Upper lobe of right lung (tissue), 1 donor: ENCODE data around the gene UFD1. TPM values are rescaled to one million over a fixed set of nuclear protein-coding genes. Genes with fewer than 3 reads are reported as not detected.

ENCODE experiments used
- ATAC-seq: fragments of 200-7000 bp; cut with Tn5 transposase; one replicate; pipeline ENCODE4 v1.9.1; 2020; ENCODE audit warnings: mild to moderate bottlenecking, moderate library complexity
- DNase-seq: peaks from one replicate; pipeline ENCODE4 v3.0.0-alpha.2; 2020
- H3K27ac ChIP-seq: fragments of 200-600 bp; one replicate; pipeline ENCODE4 v1.8.0; 2022
- H3K27me3 ChIP-seq: fragments of 200-600 bp; one replicate; pipeline ENCODE4 v1.8.0; 2022; ENCODE audit warnings: mild to moderate bottlenecking
- H3K36me3 ChIP-seq: fragments of 200-600 bp; one replicate; pipeline ENCODE4 v1.8.0; 2022
- H3K4me1 ChIP-seq: fragments of 200-600 bp; one replicate; pipeline ENCODE4 v1.8.0; 2022
- H3K4me3 ChIP-seq: fragments of 200-600 bp; one replicate; pipeline ENCODE4 v1.8.0; 2022; ENCODE audit warnings: mild to moderate bottlenecking
- H3K9me3 ChIP-seq: fragments of 200-600 bp; one replicate; pipeline ENCODE4 v1.8.0; 2022
- CTCF ChIP-seq: fragments of 200-600 bp; IDR thresholded peaks from one replicate; pipeline ENCODE4 v1.8.0; 2022; ENCODE audit warnings: antibody characterized with exemption
- intact Hi-C: fragments of 100-400 bp; cut with DNase I; formaldehyde crosslinking; loops from one replicate; pipeline ENCODE4 v1.11.0; 2022
- total RNA-seq: library from RNA; stranded (reverse); fragmentation: NEBNext Ultra II Directional; extraction: Animal tissue kit (Norgen Biotek cat#: 25700); gene quantifications from one replicate; pipeline ENCODE4 v1.2.1, GENCODE V29; 2021
- donor health status: DM: no; HTN: yes; CAD: no; lungs with severe emphysema.

UFD1 gene
- total RNA-seq, 1 donor from 2014 or later, result 43.1 TPM

DNA sequence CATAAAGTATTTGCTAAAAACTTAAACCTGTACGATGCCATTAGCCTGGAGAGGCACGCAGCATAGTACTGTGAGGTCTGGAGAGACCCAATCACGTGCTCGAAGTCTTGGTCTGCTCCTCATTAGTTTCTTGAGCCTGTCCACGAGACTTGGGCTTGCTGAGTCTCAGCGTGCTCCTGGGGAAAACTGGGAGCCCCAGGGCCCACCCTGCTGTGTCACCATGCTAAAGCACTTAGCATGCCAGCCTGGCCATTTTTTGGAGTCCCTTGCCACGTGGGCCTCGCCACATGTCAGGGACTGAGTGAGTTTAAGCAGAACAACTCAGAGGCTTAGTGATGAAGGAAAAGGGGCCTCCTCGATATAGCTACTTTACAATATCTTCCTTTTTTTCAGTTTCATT lies 3.3 kb upstream of the UFD1 start:
- TF ChIP-seq CTCF, result no peak
- Histone ChIP-seq H3K27me3 (no peaks in the 10 kb centered on the region), H3K4me1 (peaks cover 14% of the 10 kb centered on the region), H3K27ac (no peak overlapping the region), H3K9me3 (no peaks in the 10 kb centered on the region), H3K4me3 (no peak overlapping the region), H3K36me3 (no peaks in the 10 kb centered on the region)
- ATAC-seq (no peak), DNase-seq (no peak)
- intact Hi-C loops, result no loop called here

GRCh38 chr22:19480789-19481188 lies 1.8 kb upstream of the UFD1 start:
- TF ChIP-seq CTCF, result no peak
- DNase-seq, result no peak
- no peaks in the 10 kb centered on the region for H3K27me3 ChIP-seq

GRCh38 chr22:19480173-19480568 lies 1.2 kb upstream of the UFD1 start:
- ATAC-seq (no peak), DNase-seq (no peak)
- Histone ChIP-seq H3K36me3 (no peaks in the 10 kb centered on the region), H3K27me3 (no peaks in the 10 kb centered on the region), H3K4me1 (peaks cover 19% of the 10 kb centered on the region), H3K9me3 (no peaks in the 10 kb centered on the region), H3K27ac (no peak overlapping the region), H3K4me3 (peak overlapping the region; percentile 85)
- TF ChIP-seq CTCF, result no peak
- intact Hi-C loops, result no loop called here

More at GRCh38 chr22:19480789-19481188, 1.8 kb upstream of the UFD1 start:
- Histone ChIP-seq H3K27ac (no peak overlapping the region), H3K9me3 (no peaks in the 10 kb centered on the region), H3K36me3 (no peaks in the 10 kb centered on the region), H3K4me3 (no peak overlapping the region), H3K4me1 (peaks cover 19% of the 10 kb centered on the region)
- no peak for ATAC-seq
- intact Hi-C loops, result no loop called here

GRCh38 chr22:19479355-19480172 lies 571 bp upstream of the UFD1 start, which contains the start of gene CDC45:
TSS of gene CDC45 (plus strand) at chr22:19479920. CDS start at chr22:19479969, 49 bp downstream.
- TF ChIP-seq CTCF, result no peak
- H3K27me3 ChIP-seq, result no peaks in the 10 kb centered on the region
- H3K4me3 ChIP-seq, result peak within 1 kb of the TSS; percentile 85
- ATAC-seq, result peak; percentile 97
- intact Hi-C loops, result no loop called here
- peaks cover 19% of the 10 kb centered on the region for H3K4me1 ChIP-seq
- H3K36me3 ChIP-seq, result peaks cover 4% of the 10 kb centered on the region
- DNase-seq, result peak; percentile 96
- peak within 1 kb of the TSS; percentile 100 for H3K27ac ChIP-seq
- no peaks in the 10 kb centered on the region for H3K9me3 ChIP-seq

DNA sequence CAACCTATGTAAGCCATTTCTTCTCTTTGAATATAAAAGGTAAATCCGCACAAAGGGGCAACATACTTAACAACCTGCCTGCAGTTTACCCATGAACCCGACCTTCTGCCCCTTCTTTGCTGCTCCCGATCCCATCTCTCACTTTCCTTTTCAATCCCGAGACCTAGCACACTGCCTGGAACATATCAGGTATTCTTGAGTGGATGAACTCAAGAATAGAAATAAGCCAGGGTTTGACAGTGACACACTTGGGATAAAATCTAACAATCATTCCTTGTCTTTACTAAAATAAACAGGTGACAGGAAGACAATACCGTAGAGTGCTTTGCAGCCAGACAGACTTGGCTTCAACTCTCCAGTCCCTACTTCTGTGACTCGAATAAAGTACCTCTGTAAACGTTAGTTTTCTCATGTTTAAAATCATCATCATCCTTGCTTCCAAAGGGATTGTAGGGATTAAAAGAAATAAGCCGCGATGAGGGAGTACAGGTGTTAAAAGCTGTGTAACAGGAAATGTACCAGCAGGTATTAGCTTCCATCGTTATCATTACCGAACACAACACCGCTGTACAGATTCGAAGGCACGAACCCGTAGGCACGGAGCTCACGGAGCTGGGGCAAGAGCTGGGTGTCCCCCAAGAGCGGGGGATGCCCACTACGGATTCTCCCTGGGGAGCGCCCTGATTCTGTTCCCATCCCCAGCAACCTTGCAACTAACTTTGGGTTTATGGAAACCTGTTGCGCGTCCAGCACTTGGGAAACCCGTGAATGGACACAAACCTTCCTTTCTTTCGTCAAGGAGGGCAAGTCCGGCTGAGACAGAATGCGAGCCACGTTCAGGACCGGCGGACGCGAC lies 720 bp downstream of the UFD1 start:
- H3K9me3 ChIP-seq, result no peaks in the 10 kb centered on the region
- H3K4me1 ChIP-seq, result peaks cover 19% of the 10 kb centered on the region
- H3K27ac ChIP-seq, result peak overlapping the region; percentile 100
- peak overlapping the region; percentile 85 for H3K4me3 ChIP-seq
- H3K36me3 ChIP-seq, result peaks cover 16% of the 10 kb centered on the region
- no peak for DNase-seq
- TF ChIP-seq CTCF, result no peak
- H3K27me3 ChIP-seq, result no peaks in the 10 kb centered on the region
- ATAC-seq, result no peak
- intact Hi-C loops, result no loop called here
